MM.1S (cell line): ENCODE data around the gene FAM227A.

ENCODE experiments used
- DNase-seq: peaks from one replicate; pipeline ENCODE4 v3.0.0-alpha.2; 2015
- H2AFZ ChIP-seq: fragments of 300-600 bp; sonication (generic); 2 replicates; pipeline ENCODE4 v1.6.0; 2016; ENCODE audit warnings: antibody characterized with exemption, low read length
- H3F3A ChIP-seq: fragments of 300-600 bp; sonication (generic); 2 replicates; pipeline ENCODE4 v1.6.1; 2016; ENCODE audit warnings: mild to moderate bottlenecking, antibody characterized with exemption, low read length, moderate library complexity, mixed read lengths; ENCODE audit not compliant: insufficient read depth
- H3K27ac ChIP-seq: fragments of 300-600 bp; sonication (generic); 2 replicates; pipeline ENCODE4 v1.5.1; 2016; ENCODE audit warnings: mild to moderate bottlenecking, low read length
- H3K27me3 ChIP-seq: fragments of 300-600 bp; sonication (generic); replicated peaks from 2 replicates; pipeline ENCODE4 v1.6.0; 2016; ENCODE audit warnings: low read length; ENCODE audit not compliant: insufficient read depth
- H3K36me3 ChIP-seq: fragments of 300-600 bp; sonication (generic); replicated peaks from 2 replicates; pipeline ENCODE4 v1.6.1; 2016; ENCODE audit warnings: mild to moderate bottlenecking, low read length, mixed read lengths; ENCODE audit not compliant: insufficient read depth
- H3K4me1 ChIP-seq: fragments of 300-600 bp; sonication (generic); 2 replicates; pipeline ENCODE4 v1.6.1; 2016; ENCODE audit warnings: low read length, mixed read lengths
- H3K4me2 ChIP-seq: fragments of 300-600 bp; sonication (generic); 2 replicates; pipeline ENCODE4 v1.6.0; 2016; ENCODE audit warnings: low read depth, low read length
- H3K4me3 ChIP-seq: fragments of 300-600 bp; sonication (generic); 2 replicates; pipeline ENCODE4 v1.5.1; 2016; ENCODE audit warnings: low read length, mixed read lengths
- H3K79me2 ChIP-seq: fragments of 300-600 bp; sonication (generic); 2 replicates; pipeline ENCODE4 v1.6.1; 2016; ENCODE audit warnings: mixed run types, low read length, mixed read lengths
- H3K9ac ChIP-seq: fragments of 300-600 bp; sonication (generic); 2 replicates; pipeline ENCODE4 v1.6.1; 2016; ENCODE audit warnings: low read length, mixed read lengths
- H3K9me2 ChIP-seq: fragments of 300-600 bp; sonication (generic); replicated peaks from 2 replicates; pipeline ENCODE4 v1.6.1; 2016; ENCODE audit warnings: mild to moderate bottlenecking, low read length, mixed read lengths; ENCODE audit not compliant: insufficient read depth
- H3K9me3 ChIP-seq: fragments of 300-600 bp; sonication (generic); replicated peaks from 2 replicates; pipeline ENCODE4 v1.6.1; 2016; ENCODE audit warnings: mild to moderate bottlenecking, low read length, mixed read lengths; ENCODE audit not compliant: insufficient read depth
- H4K20me1 ChIP-seq: fragments of 300-600 bp; sonication (generic); 2 replicates; pipeline ENCODE4 v1.6.1; 2016; ENCODE audit warnings: mild to moderate bottlenecking, low read length, moderate library complexity, mixed read lengths; ENCODE audit not compliant: insufficient read depth
- CTCF ChIP-seq: fragments of 300-600 bp; sonication (generic); IDR thresholded peaks from 2 replicates; pipeline ENCODE4 v1.5.1; 2016; ENCODE audit warnings: antibody characterized with exemption, low read length, mixed read lengths
- EZH2 ChIP-seq: fragments of 300-600 bp; sonication (generic); optimal IDR thresholded peaks from 2 replicates; pipeline ENCODE3; 2017; ENCODE audit warnings: low read depth, mild to moderate bottlenecking, antibody characterized with exemption, low read length, mixed read lengths
- EZH2phosphoT487 ChIP-seq: fragments of 300-600 bp; sonication (generic); IDR thresholded peaks from 2 replicates; pipeline ENCODE4 v1.6.1; 2018; ENCODE audit warnings: antibody characterized with exemption, low read length

FAM227A gene

GRCh38 chr22:38572065-38572464 lies 84.1 kb downstream of the FAM227A start:
- DNase-seq = peak; percentile 71
- 0 out of 2 replicates have a peak, but pooled peaks cover 3% of the 10 kb centered on the region for H3K79me2 ChIP-seq
- H3K27me3 ChIP-seq = no peaks in the 10 kb centered on the region
- H3K4me1 ChIP-seq = peaks cover 13% of the 10 kb centered on the region
- no peaks in the 10 kb centered on the region for H3K36me3 ChIP-seq
- no peaks in the 10 kb centered on the region for H3K9me3 ChIP-seq
- H3F3A ChIP-seq = peaks cover 14% of the 10 kb centered on the region
- H3K9ac ChIP-seq = no peak overlapping the region
- TF ChIP-seq CTCF (peak; percentile 58), EZH2phosphoT487 (no peak)
- H3K27ac ChIP-seq = no peak overlapping the region
- no peak overlapping the region for H3K4me2 ChIP-seq
- no peak overlapping the region for H2AFZ ChIP-seq
- no peaks in the 10 kb centered on the region for H3K9me2 ChIP-seq
- no peaks in the 10 kb centered on the region for H4K20me1 ChIP-seq
- no peak overlapping the region for H3K4me3 ChIP-seq

GRCh38 chr22:38570779-38571364 lies 85.3 kb downstream of the FAM227A start:
- Histone ChIP-seq H4K20me1 (no peaks in the 10 kb centered on the region), H3K9ac (peak overlapping the region; percentile 83), H3K79me2 (0 out of 2 replicates have a peak, but pooled peaks cover 3% of the 10 kb centered on the region), H3K36me3 (no peaks in the 10 kb centered on the region), H3K4me1 (peaks cover 13% of the 10 kb centered on the region), H3K4me3 (peak overlapping the region; percentile 74), H2AFZ (peak overlapping the region; percentile 97), H3K27me3 (no peaks in the 10 kb centered on the region), H3K4me2 (peak overlapping the region; percentile 83), H3F3A (peaks cover 14% of the 10 kb centered on the region), H3K9me3 (no peaks in the 10 kb centered on the region), H3K27ac (peak overlapping the region; percentile 81), H3K9me2 (no peaks in the 10 kb centered on the region)
- peak; percentile 67 for DNase-seq
- TF ChIP-seq EZH2phosphoT487 = no peak
- peak; percentile 22 for TF ChIP-seq CTCF

- peak; percentile 96 for DNase-seq
- Histone ChIP-seq H2AFZ (peak within 1 kb of the TSS; percentile 98), H3K4me1 (peaks cover 13% of the 10 kb centered on the region)
These were observed 86.0 kb downstream of the FAM227A start, which contains the start of gene DMC1 for GRCh38 chr22:38569972-38570778. DMC1 (minus strand) TSS chr22:38570183; CDS start chr22:38568256, 1,927 bp downstream.

More at GRCh38 chr22:38569972-38570778, 86.0 kb downstream of the FAM227A start, which contains the start of gene DMC1:
- Histone ChIP-seq H3K27ac (peak within 1 kb of the TSS; percentile 81), H3K9me3 (no peaks in the 10 kb centered on the region), H3K4me2 (peak within 1 kb of the TSS; percentile 99), H3F3A (peaks cover 14% of the 10 kb centered on the region), H4K20me1 (no peaks in the 10 kb centered on the region), H3K79me2 (0 out of 2 replicates have a peak, but pooled peaks cover 3% of the 10 kb centered on the region), H3K9ac (peak within 1 kb of the TSS; percentile 92), H3K4me3 (peak within 1 kb of the TSS; percentile 80), H3K27me3 (no peaks in the 10 kb centered on the region), H3K9me2 (no peaks in the 10 kb centered on the region), H3K36me3 (no peaks in the 10 kb centered on the region)
- TF ChIP-seq EZH2phosphoT487 (no peak), EZH2 (no peak), CTCF (no peak)
